ENCODE data around the gene SPTBN1.

SPTBN1 gene

DNA sequence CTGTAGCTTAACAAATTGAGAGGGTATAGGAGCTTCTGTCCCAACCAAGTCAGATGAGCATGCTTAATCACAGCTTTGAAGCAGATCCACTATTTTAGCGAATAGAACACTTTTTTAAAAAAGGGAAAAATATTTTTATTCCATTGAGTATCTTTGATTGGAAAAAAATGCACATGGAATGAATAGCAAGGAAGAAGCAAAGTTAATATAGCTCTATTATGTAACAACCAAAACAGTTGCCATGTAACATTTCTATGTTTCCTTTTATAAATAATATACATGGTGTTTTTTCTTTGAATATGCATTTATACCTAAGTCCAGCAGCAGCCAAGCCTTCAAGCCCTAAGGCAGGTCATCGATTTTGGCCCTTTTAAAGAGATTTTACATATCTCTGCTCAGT, 21.4 kb upstream of the SPTBN1 start:
- DNase-seq = no peak

DNA sequence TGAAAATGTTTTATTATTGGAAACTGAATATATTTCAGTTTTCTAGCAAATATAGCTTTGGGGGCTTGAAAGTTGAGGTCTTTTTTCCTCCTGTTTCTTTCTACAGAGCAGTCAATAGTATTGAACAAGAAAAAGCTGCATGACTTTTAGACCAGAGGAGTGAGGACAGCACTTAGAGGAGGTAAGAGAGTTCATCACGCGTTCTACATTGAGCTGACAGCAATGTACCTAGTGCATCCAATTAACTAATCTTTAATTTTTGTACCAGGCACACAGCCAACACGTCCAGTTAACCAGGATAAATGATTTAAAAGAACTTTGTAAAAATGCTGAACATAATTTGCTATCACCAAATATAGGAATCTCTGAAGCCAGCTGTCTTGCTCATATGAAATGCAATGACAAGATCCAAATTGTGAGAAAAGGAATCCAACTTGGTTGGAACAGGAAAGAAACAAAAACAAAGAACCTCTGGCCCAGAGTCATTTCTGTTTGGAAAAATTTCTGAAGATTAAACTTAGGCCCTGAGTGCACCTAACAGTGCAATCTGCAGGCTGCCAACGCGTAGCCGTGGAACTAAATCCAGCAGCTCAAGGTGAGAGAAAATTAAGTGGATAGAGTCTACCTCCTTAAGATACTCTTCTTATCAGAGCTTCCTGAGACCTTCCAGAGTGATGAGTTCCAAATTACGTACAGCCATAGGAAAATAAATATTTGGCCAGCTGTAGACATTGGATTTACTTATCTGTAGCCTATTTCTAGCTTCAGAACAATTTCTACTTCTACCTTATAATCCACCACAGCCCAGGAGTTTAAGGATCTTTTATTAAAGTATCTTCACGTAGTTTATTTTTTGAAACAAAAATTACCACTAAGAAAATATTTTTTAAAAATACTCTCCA, 20.6 kb upstream of the SPTBN1 start:
- DNase-seq = no peak

- DNase-seq = no peak
Observed at GRCh38 chr2:54437588-54437987, 18.5 kb upstream of the SPTBN1 start.

DNA sequence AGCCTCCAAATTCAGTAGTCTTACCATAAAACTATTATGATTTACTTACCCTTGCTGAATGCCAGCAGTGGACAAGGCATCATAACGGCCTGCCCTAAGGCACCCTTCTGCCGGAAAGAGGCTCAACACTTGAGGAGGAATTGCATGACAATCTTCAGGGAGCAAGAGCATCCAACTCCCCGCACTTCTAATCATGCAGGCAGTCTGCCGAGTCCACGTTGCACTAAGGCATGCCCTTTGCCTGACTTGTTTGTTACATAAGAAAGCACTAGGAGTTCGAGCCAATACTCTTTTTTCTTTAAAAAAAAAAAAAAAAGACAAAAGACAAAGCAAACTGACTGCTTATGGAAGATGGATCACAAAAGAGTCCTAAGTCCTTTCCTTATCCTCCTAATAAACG, 17.9 kb upstream of the SPTBN1 start:
- no peak for DNase-seq

- DNase-seq = no peak
Observed at GRCh38 chr2:54439582-54439981, 16.5 kb upstream of the SPTBN1 start.

DNA sequence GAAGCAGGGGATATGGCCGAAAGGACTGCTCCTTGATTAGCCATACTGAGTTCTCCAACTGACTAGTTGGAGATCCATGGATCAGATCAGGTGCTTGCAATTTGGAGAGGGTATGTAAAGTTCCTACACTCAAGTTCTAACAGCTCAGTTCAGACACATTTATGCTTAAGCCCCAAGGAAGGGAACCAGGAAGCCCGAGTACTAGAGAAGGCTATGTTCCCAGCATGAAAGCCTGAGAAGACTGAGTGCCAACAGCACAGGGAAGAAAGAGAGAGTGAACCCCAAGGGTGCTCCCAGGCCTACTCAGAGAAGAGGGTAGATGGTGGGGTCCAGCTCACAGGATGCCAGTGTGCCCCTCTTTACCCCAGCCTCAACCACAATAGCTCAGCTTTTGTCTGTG, 16.1 kb upstream of the SPTBN1 start:
- DNase-seq = no peak

DNA sequence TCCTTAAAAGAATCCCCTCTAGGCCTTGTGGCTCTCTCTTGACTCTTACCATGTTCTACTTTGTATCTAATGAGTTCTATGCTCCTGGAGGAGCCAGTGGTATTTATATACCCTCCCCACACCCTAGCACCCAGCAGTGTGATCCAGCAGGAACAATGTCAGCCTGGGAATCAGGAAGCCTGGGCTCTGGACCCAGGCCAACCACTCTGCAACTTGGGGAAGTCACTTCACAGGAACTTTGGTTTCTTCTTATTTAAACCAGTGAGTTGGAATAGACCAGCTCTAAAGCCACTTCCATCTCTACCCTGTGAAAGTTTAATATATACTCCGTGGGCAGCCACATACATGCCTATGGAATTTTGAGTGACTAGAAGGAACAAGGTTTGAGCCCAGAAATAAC, 11.6 kb upstream of the SPTBN1 start:
- no peak for DNase-seq

DNA sequence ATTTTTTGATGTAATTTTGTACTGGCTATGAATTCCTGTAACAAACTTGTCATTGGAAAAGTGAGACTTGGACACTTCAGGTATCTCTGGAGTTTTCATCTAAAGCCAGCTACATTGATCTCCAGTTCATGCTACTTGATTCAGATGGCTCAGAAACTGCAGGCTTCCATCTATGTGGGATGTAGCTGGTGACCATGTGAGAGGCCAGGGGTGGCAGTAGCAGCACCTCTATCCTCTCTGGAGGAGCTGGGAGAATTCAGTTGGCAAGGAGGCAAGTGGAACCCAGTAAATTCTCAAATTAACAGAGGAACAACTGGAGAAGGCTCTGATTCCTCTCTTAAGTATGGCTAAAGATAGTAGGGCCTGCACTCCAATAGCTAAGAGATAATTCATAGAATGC, 10.0 kb upstream of the SPTBN1 start:
- DNase-seq = no peak

- DNase-seq = no peak
Observed at GRCh38 chr2:54446625-54447024, 9.5 kb upstream of the SPTBN1 start.

DNA sequence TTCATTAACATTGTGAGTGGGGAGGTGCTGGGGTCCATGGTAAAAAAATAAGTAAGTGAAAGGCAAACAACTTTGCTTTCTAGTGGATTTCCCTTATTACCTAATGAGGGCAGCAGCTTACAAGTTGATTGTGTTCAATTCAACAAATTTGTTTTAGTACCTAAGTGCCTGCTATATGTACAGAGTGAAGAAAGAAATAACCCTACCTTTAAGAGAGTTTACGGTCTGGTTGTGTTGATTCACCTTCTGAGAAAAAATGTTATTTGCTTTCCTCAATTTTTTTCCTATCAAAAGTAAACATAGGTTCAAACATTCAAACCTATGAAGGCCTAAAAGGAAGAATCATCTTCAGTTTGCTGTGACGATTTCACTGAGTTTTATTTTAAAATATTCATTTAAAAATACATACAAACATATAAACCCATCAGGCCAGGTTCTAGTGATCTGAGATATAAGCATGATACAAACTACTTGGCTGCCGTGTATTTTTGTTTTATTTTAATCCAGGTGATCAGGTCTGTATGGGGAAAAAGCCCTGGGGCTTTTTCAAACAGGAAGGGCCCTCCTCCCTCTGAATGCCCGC, 1.5 kb upstream of the SPTBN1 start:
- no peak for DNase-seq

DNA sequence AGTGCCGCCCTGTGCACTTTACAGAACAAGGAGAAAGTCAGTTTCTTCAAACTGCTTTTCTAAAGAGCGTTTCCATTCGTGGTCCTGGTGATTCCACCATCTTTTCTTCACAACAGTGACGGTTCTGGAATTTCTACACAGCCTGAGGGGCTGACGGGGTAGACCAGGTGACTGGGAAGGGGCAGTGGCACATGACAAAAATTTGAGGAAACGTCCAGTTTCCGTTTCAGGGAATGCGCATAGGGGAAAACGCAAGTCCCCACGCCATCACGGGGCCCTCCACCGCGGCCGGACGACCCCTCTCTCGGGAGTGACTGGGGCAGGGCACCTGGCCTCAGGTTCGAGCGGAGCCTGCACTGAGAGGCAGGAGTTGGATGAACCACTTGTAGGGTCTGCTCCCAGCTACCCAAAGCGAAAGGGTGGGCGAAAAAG, 980 bp upstream of the SPTBN1 start:
- DNase-seq = no peak

DNA sequence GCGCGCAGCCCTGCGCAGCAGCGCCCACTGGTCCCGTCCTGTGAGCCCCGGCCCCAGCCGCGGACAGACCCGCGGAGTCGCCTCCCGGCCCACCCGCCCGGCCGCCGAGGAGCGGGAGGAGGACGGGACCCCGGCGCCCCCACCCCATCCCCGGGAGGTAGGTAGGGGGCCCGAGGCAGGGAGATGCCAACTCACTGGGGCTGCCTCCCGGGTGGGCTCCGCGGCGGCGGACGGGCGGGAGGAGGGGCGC, 160 bp downstream of the SPTBN1 start:
- no peak for DNase-seq

- no peak for DNase-seq
Observed at GRCh38 chr2:54456612-54457322, 640 bp downstream of the SPTBN1 start.

GRCh38 chr2:54457323-54458023, 1.3 kb downstream of the SPTBN1 start:
- DNase-seq = no peak

DNA sequence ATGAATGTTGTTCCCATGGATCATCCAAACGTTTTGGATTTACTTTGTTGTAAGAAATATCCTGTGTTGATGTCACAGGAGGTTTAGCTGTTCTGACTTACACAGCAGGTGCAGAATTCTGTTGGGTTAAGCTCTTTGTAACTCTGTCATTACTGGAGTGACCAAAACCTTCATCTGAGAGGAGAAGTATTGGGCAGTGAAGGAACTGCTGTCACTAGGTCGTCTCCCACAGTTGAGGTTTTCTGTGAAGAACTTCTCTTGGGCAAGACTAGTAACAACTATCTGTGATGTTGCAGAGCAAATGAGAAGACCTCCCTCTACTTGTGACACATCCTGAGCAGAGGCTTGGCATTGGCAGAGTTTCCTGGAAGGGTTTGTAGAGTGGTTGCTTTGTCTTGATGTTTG, 2.9 kb downstream of the SPTBN1 start:
- no peak for DNase-seq

- no peak for DNase-seq
Observed at GRCh38 chr2:54461261-54461660, 5.1 kb downstream of the SPTBN1 start.

DNA sequence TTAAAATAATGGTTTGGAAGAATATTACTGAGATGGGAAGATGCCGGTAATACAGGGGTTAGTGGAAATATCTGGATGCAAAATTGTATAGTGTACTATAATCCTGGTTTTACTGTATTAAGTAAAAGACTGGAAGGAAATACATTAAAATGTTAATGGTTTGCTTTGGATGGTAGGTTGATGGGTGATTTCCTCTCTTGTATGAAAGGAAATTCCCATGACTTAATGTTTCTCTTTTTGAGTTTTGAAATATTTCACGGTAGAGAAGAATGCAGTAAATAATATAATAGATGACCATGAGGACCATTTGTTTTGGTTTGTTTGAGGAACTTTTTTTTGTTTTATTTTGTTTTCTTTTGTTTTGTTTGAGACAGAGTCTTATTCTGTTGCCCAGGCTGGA, 8.2 kb downstream of the SPTBN1 start:
- no peak for DNase-seq

GRCh38 chr2:54465143-54465542, 9.0 kb downstream of the SPTBN1 start:
- no peak for DNase-seq

DNA sequence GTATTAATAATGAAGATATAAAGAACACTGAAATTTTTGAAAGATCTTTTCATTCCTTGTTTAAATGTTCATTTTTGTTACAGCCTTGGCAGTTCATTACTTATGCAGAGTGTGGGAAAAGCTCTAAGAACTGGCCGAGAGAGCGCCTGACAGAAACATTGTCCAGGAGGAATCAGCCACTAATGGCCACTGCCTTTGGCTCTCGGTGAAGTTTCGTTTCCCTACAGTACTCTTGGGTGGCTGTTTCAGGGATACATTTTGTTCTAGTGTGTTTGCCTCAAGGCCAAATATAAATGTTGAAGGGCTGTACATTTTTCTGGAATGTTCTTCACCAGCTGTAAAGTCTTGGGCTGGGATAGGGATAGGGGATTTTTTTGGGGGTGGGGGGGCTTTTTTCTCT, 10.7 kb downstream of the SPTBN1 start:
- DNase-seq = no peak

GRCh38 chr2:54468673-54469072, 12.5 kb downstream of the SPTBN1 start:
- no peak for DNase-seq

DNA sequence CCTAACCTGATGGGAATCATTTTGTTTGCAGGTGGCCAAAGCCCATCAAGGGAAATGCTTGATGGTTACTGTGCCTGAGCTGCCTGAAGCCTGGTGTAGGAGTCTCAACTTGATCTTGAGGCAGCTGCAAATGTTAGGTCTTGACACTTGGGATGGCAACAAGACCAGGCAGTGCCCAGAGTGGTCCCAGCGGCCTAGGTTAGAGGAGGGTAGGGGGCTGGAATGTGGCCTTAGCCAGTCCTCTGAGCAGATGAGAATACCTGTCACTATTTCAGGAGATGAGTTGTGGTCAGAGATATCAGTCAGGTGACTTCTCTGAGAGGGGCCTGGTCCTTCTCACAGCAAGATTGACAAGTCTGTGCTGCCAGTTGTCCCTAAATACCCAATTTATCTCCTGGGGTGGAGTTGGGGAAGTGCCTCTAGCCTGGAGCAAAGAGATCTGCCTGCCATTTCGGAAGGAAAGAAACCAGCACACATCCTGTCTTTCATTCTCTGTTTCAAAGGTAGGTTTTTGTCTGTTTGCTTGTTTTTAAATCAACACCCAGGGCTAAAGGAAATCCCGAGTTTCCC, 13.4 kb downstream of the SPTBN1 start:
- DNase-seq = no peak

- no peak for DNase-seq
Observed at GRCh38 chr2:54470266-54470938, 14.3 kb downstream of the SPTBN1 start.

GRCh38 chr2:54471221-54471711, 15.1 kb downstream of the SPTBN1 start:
- DNase-seq = no peak

All from stimulated activated naive CD4-positive, alpha-beta T cell treated with Interleukin-2 at 50 U/mL for 16 hours (primary cell).